Endothelial cell of umbilical vein (primary cell): Measurements from ENCODE around the gene UBE2G1.

Source experiments
- CTCF ChIP-seq, 2 donors: IDR thresholded peaks; 1 replicate in 1 of 2; 2 replicates in 1 of 2; pipeline ENCODE4 v1.5.1; 2011; ENCODE audit warnings: low read length in 2 of 2, mild to moderate bottlenecking in 2 of 2, moderate library complexity in 2 of 2, control low read depth in 1 of 2, inconsistent platforms in 1 of 2, low read depth in 1 of 2; ENCODE audit not compliant: insufficient read depth in 1 of 2; ENCODE audit errors: extremely low read depth in 1 of 2
- EZH2 ChIP-seq: IDR thresholded peaks from 2 replicates; pipeline ENCODE4 v1.6.1; 2012; ENCODE audit warnings: borderline replicate concordance, low read depth, mild to moderate bottlenecking, moderate library complexity, low read length, inconsistent platforms; ENCODE audit not compliant: severe bottlenecking
- FOS ChIP-seq: IDR thresholded peaks from 2 replicates; pipeline ENCODE4 v1.6.1; 2011; ENCODE audit warnings: mild to moderate bottlenecking, low read length, moderate library complexity, borderline replicate concordance; ENCODE audit not compliant: insufficient read depth
- GATA2 ChIP-seq: IDR thresholded peaks from 2 replicates; pipeline ENCODE4 v1.7.0; 2011; ENCODE audit warnings: low read depth, mild to moderate bottlenecking, moderate library complexity, mixed read lengths, low read length; ENCODE audit not compliant: insufficient read length, insufficient read depth
- POLR2A ChIP-seq: IDR thresholded peaks from 2 replicates; pipeline ENCODE4 v1.6.1; 2012; ENCODE audit warnings: low read depth, mild to moderate bottlenecking, control low read depth, low read length
- POLR2AphosphoS5 ChIP-seq: IDR thresholded peaks from 2 replicates; pipeline ENCODE4 v1.6.1; 2012; ENCODE audit warnings: low read depth, mild to moderate bottlenecking, control low read depth, low read length, moderate library complexity; ENCODE audit not compliant: insufficient read depth

GRCh38 chr17:4234401-4234800 is 132.1 kb downstream of the UBE2G1 start:
- TF ChIP-seq POLR2A (no peak), CTCF (IDR thresholded peaks at IDR 0.05; ENCODE audit: extremely low read depth in 1 of 2, insufficient read depth in 1 of 2, low read depth in 1 of 2, low read length in 2 of 2) (no peak), POLR2AphosphoS5 (no peak), GATA2 (no peak), EZH2 (no peak), FOS (no peak)
